WTC11 (cell line): ENCODE results near the gene PTGFR. TPM values are rescaled to one million over a fixed set of nuclear protein-coding genes. Genes with fewer than 3 reads are reported as not detected.

ENCODE experiments used
- ATAC-seq: fragments of 200-7000 bp; cut with Tn5 transposase; 2 replicates; pipeline ENCODE4 v1.10.0; 2021; ENCODE audit warnings: mild to moderate bottlenecking, moderate library complexity
- CTCF ChIA-PET: fragments of 300-600 bp; sonication (Branson Sonifier 250); formaldehyde crosslinking; loops from one replicate; lab custom pipeline; 2021; ENCODE audit warnings: antibody characterized with exemption; lab: Charles Lee
- POLR2A ChIA-PET: fragments of 350-600 bp; sonication (Branson Sonifier 250); formaldehyde crosslinking; loops from one replicate; lab custom pipeline; 2021; ENCODE audit warnings: antibody characterized with exemption; lab: Charles Lee
- DNase-seq: peaks from one replicate; pipeline ENCODE4 v3.0.0; 2021; ENCODE audit warnings: low spot score
- H3K27ac Mint-ChIP-seq: 2 replicates; pipeline ENCODE4 v1.8.0; 2021; ENCODE audit warnings: mixed read lengths
- H3K27me3 Mint-ChIP-seq: 2 replicates; pipeline ENCODE4 v1.8.0; 2021; ENCODE audit warnings: low read depth, mild to moderate bottlenecking, moderate library complexity, mixed read lengths
- H3K36me3 Mint-ChIP-seq: 2 replicates; pipeline ENCODE4 v1.8.0; 2021; ENCODE audit warnings: mixed read lengths
- H3K4me1 Mint-ChIP-seq: 2 replicates; pipeline ENCODE4 v1.8.0; 2022; ENCODE audit warnings: mixed read lengths
- H3K4me3 Mint-ChIP-seq: 2 replicates; pipeline ENCODE4 v1.8.0; 2021; ENCODE audit warnings: mild to moderate bottlenecking, moderate library complexity, mixed read lengths
- H3K9me3 Mint-ChIP-seq: 2 replicates; pipeline ENCODE4 v1.8.0; 2021; ENCODE audit warnings: mixed read lengths
- CTCF ChIP-seq: fragments of 200-600 bp; IDR thresholded peaks from 2 replicates; pipeline ENCODE4 v1.8.0; 2022; ENCODE audit warnings: antibody characterized with exemption
- E2F5 ChIP-seq: sonication (generic); formaldehyde crosslinking; IDR thresholded peaks from 2 replicates; pipeline ENCODE4 v1.8.1; 2022; ENCODE audit warnings: mild to moderate bottlenecking, moderate library complexity, missing genetic modification reagents
- ELF4 ChIP-seq: sonication (generic); formaldehyde crosslinking; IDR thresholded peaks from 2 replicates; pipeline ENCODE4 v1.8.1; 2022; ENCODE audit warnings: low read depth, mild to moderate bottlenecking, moderate library complexity, missing genetic modification reagents
- FOXK1 ChIP-seq: sonication (generic); formaldehyde crosslinking; IDR thresholded peaks from 2 replicates; pipeline ENCODE4 v1.8.0; 2022; ENCODE audit warnings: mild to moderate bottlenecking, moderate library complexity, missing genetic modification reagents
- GABPB1 ChIP-seq: sonication (generic); formaldehyde crosslinking; IDR thresholded peaks from 2 replicates; pipeline ENCODE4 v1.8.1; 2023; ENCODE audit warnings: mild to moderate bottlenecking, missing genetic modification reagents
- GRHL2 ChIP-seq: fragments of 250-450 bp; sonication (Bioruptor Pico); IDR thresholded peaks from 2 replicates; pipeline ENCODE4 v1.8.0; 2022; ENCODE audit warnings: mild to moderate bottlenecking, moderate library complexity; ENCODE audit not compliant: insufficient replicate concordance, severe bottlenecking
- GTF2I ChIP-seq: fragments of 250-450 bp; sonication (Bioruptor Pico); conservative IDR thresholded peaks from 2 replicates; pipeline ENCODE4 v1.4.0; 2021; ENCODE audit warnings: mild to moderate bottlenecking
- JAZF1 ChIP-seq: fragments of 250-450 bp; sonication (Bioruptor Pico); IDR thresholded peaks from 2 replicates; pipeline ENCODE4 v1.9.0; 2021; ENCODE audit warnings: moderate library complexity, mild to moderate bottlenecking, inconsistent platforms
- PRRX2 ChIP-seq: fragments of 250-450 bp; sonication (Bioruptor Pico); IDR thresholded peaks from 2 replicates; pipeline ENCODE4 v1.8.0; 2021; ENCODE audit warnings: mild to moderate bottlenecking
- RELA ChIP-seq: sonication (generic); formaldehyde crosslinking; IDR thresholded peaks from 2 replicates; pipeline ENCODE4 v1.8.1; 2022; ENCODE audit warnings: missing genetic modification reagents, mild to moderate bottlenecking, borderline replicate concordance
- RORB ChIP-seq: fragments of 250-450 bp; sonication (Bioruptor Pico); IDR thresholded peaks from 2 replicates; pipeline ENCODE4 v1.9.0; 2021; ENCODE audit warnings: mild to moderate bottlenecking
- STAT6 ChIP-seq: sonication (generic); formaldehyde crosslinking; conservative IDR thresholded peaks from 2 replicates; pipeline ENCODE4 v1.8.1; 2023; ENCODE audit warnings: mild to moderate bottlenecking, low read depth, missing genetic modification reagents, moderate library complexity
- ZBTB21 ChIP-seq: sonication (generic); formaldehyde crosslinking; IDR thresholded peaks from 2 replicates; pipeline ENCODE4 v1.8.1; 2023; ENCODE audit warnings: mild to moderate bottlenecking, missing genetic modification reagents, borderline replicate concordance
- ZNF219 ChIP-seq: sonication (generic); formaldehyde crosslinking; IDR thresholded peaks from 2 replicates; pipeline ENCODE4 v1.8.0; 2023; ENCODE audit warnings: missing genetic modification reagents, mild to moderate bottlenecking, borderline replicate concordance
- ZNF317 ChIP-seq: sonication (generic); formaldehyde crosslinking; IDR thresholded peaks from 2 replicates; pipeline ENCODE4 v1.8.1; 2023; ENCODE audit warnings: low read depth, mild to moderate bottlenecking, moderate library complexity, missing genetic modification reagents, borderline replicate concordance
- ZNF416 ChIP-seq: fragments of 250-450 bp; sonication (Bioruptor Pico); IDR thresholded peaks from 2 replicates; pipeline ENCODE4 v1.9.0; 2021; ENCODE audit warnings: mild to moderate bottlenecking, inconsistent platforms
- total RNA-seq: library from RNA; stranded (reverse); gene quantifications from 3 replicates; pipeline ENCODE4 v1.2.3, GENCODE V29; 2021
- TF ChIP-seq, protein P1 (sequence below): sonication (generic); formaldehyde crosslinking; IDR thresholded peaks from 2 replicates; pipeline ENCODE4 v1.8.0; 2023; ENCODE audit warnings: missing genetic modification reagents, mild to moderate bottlenecking, borderline replicate concordance
- TF ChIP-seq, protein P2 (sequence below): fragments of 250-450 bp; sonication (Bioruptor Pico); IDR thresholded peaks from 2 replicates; pipeline ENCODE4 v1.9.0; 2021; ENCODE audit warnings: moderate library complexity, mild to moderate bottlenecking, inconsistent platforms, borderline replicate concordance

The PTGFR gene
- total RNA-seq, 1 experiment from 2014 or later, result 0.04 TPM

GRCh38 chr1:78464449-78464891, 26.3 kb upstream of the PTGFR start:
- Mint-ChIP-seq H3K9me3 (peaks cover 34% of the 10 kb centered on the region), H3K27me3 (no peaks in the 10 kb centered on the region; the same call in 1 of the 2 replicates), H3K27ac (no peak overlapping the region), H3K4me3 (no peak overlapping the region), H3K4me1 (no peaks in the 10 kb centered on the region), H3K36me3 (peaks cover 6% of the 10 kb centered on the region; the same call in 1 of the 2 replicates)
- ChIA-PET CTCF (no interaction called here), POLR2A (no interaction called here)
- no peak for TF ChIP-seq E2F5 (CRISPR knock-in tag)
- TF ChIP-seq RORB, result no peak
- no peak for TF ChIP-seq FOXK1 (CRISPR knock-in tag)
- TF ChIP-seq ZBTB21 (CRISPR knock-in tag), result no peak
- no peak for TF ChIP-seq GABPB1 (CRISPR knock-in tag)
- no peak for TF ChIP-seq ELF4 (CRISPR knock-in tag)
- TF ChIP-seq RELA (CRISPR knock-in tag), result no peak
- no peak for TF ChIP-seq PRRX2 (CRISPR knock-in tag)
- TF ChIP-seq, protein P1, sequence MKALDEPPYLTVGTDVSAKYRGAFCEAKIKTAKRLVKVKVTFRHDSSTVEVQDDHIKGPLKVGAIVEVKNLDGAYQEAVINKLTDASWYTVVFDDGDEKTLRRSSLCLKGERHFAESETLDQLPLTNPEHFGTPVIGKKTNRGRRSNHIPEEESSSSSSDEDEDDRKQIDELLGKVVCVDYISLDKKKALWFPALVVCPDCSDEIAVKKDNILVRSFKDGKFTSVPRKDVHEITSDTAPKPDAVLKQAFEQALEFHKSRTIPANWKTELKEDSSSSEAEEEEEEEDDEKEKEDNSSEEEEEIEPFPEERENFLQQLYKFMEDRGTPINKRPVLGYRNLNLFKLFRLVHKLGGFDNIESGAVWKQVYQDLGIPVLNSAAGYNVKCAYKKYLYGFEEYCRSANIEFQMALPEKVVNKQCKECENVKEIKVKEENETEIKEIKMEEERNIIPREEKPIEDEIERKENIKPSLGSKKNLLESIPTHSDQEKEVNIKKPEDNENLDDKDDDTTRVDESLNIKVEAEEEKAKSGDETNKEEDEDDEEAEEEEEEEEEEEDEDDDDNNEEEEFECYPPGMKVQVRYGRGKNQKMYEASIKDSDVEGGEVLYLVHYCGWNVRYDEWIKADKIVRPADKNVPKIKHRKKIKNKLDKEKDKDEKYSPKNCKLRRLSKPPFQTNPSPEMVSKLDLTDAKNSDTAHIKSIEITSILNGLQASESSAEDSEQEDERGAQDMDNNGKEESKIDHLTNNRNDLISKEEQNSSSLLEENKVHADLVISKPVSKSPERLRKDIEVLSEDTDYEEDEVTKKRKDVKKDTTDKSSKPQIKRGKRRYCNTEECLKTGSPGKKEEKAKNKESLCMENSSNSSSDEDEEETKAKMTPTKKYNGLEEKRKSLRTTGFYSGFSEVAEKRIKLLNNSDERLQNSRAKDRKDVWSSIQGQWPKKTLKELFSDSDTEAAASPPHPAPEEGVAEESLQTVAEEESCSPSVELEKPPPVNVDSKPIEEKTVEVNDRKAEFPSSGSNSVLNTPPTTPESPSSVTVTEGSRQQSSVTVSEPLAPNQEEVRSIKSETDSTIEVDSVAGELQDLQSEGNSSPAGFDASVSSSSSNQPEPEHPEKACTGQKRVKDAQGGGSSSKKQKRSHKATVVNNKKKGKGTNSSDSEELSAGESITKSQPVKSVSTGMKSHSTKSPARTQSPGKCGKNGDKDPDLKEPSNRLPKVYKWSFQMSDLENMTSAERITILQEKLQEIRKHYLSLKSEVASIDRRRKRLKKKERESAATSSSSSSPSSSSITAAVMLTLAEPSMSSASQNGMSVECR (CRISPR knock-in tag), result no peak
- no peak for TF ChIP-seq GTF2I (CRISPR knock-in tag)
- no peak for TF ChIP-seq ZNF219 (CRISPR knock-in tag)
- TF ChIP-seq GRHL2, result no peak
- TF ChIP-seq, protein P2, sequence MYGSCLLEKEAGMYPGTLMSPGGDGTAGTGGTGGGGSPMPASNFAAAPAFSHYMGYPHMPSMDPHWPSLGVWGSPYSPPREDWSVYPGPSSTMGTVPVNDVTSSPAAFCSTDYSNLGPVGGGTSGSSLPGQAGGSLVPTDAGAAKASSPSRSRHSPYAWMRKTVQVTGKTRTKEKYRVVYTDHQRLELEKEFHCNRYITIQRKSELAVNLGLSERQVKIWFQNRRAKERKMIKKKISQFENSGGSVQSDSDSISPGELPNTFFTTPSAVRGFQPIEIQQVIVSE, result no peak
- no peak for TF ChIP-seq ZNF317
- no peak for TF ChIP-seq STAT6 (CRISPR knock-in tag)
- no peak for TF ChIP-seq CTCF
- no peak for TF ChIP-seq JAZF1 (CRISPR knock-in tag)
- TF ChIP-seq ZNF416 (CRISPR knock-in tag), result no peak
- ATAC-seq, result no peak
- no peak for DNase-seq
